HG02798 (cell line): ENCODE data around the gene SASH1.
"Not testable (repeated sequence)": the region's sequence is repeated elsewhere in the genome, so short reads cannot be mapped to it uniquely, and the experiment has no call there.

Source experiments
- ATAC-seq: cut with Tn5 transposase; IDR thresholded peaks from one replicate; pipeline ENCODE4 v1.9.1; 2021; ENCODE audit warnings: mild to moderate bottlenecking; ENCODE audit not compliant: unreplicated experiment, poor library complexity

SASH1 gene

DNA sequence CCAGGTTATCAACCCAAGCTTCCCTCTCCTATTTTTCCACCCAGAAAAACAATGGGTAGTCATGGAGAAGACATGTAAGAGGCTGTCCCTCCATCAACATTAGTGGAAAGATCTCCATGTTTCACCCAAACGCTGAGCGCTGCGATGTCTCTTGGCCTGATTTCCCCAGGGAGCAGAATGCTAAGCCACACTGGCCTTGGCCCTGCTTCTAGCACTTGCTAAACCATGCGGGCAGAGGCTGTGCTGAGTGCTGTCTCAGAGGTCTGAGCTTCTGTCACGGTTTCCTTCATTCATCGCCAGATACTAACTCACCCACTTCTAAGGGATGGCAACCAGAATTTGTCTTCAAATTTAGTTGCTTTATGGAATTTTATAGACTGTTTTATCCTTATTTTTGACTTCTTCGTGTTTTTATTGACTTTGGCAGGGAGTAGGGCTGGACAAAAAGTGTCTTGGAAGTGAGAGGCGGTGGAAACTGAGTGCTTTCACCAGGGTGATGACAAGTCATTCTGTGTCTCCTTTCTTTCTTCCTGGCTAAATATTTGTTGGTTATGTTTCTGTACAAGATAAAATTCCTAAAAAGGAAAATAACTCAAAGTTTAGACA is 222.8 kb downstream of the SASH1 start:
- no peak for ATAC-seq

DNA sequence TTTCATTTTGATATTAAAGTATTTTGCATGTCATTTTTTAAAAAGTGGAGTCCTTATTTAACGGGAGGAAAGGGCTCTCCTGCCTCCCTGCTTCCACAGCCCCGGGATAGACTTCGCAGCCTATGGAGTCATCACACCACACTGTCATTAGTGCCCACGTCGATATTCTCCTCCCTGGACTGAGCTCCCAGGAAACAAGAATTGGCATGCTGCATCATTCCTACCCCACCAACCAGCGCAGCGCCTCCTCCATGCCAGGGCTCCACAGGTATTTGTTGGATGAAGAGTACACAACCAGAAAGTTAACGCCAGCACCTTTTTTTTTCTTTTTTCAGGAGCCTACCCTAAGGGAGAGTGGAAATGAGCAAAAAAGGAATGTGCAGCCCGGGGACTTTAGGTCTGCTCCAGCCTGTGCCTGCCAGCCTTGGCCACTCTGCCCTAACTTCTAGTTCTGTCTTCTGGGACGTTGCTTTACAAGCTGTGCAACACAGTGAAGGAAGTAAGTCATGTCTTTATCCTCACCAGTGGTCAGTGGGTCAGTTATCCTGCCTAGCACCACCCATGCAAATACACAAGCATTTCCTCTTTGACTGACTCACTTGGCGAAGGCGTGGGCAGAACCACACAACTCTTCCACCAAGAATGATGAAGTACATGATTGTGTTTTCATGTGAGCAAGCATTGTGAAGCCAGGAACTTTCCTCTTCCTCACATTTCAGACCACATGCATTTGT is 223.5 kb downstream of the SASH1 start:
- peak; percentile 64 for ATAC-seq

DNA sequence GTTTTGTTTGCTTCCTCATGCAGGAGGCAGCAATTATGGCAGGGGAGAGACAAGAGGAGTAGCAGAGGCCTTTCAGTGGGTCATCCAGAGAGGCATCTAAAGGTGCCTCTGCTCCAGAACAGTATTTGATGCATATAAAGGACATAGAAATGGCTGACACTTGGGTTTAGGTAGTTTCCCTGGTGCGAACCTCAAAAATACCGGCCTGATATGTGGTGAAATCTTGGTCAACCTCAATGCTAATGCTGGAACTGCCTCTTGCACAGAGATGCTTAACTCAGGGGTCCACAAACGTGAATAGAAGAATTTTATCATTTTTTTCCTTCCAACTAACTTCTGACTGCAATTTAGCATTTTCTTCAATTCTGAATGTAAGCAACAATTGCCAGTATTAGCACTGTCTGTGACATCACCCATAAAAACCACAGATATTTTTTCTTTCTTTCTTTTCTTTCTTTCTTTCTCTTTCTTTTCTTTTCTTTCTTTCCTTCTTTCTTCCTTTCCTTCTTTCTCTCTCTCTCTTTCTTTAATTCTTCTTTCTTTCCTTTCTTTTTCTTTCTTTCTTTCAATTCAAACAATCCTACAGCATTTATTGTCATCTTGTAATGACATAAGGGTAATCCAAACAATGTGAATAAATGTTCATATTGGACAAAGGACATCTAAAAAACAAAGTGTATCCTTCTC is 224.2 kb downstream of the SASH1 start:
- ATAC-seq, result peak; percentile 61

DNA sequence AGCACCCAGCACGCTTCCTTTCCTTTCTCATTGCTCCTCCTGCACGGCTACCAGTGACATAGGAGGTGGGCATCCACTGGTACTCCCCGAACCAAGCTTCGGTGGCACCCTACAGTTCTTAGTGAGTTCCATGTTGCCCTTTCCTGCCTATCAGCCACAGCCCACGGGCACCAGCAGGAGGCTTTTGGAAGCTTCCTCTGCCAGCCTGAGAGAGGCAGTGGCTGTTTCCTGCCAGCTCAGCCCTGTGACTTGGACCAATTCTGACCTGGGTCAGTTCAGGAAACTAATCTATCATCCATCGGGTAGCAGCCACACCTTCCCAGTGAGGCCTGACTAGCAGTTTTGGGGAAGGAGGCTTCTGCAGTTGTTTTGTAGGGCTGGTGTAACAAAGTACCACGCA is 227.8 kb downstream of the SASH1 start:
- no peak for ATAC-seq

DNA sequence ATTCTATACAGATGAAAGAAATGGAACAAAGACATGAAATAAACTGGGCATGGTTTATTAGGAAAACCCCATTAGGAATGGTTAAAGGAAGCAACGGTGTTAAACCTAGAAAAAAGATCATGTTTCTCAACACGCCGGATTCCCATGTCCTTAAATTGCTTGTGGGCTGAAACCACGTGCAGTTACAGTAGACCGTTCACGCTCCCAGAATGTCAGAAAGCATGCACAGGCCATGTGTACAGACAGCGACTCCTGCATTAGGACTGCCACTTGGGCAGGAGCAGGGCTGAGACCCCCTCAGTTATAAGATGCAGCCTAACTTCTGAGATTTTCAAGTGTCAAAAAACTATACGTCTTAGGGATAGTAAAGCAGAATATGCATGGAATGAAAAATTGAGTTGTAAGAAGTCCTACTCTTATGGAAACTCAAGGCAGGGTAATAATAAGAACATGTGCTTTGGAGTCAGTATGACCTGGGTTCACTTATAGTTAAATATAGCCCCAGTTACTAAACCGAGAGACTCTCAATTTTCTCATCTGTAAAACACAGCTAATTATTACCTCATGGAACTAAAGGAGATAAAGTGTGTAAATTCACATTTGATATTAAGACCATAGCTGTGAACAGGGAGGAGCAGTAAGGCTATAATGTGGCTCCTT is 230.2 kb downstream of the SASH1 start:
- no peak for ATAC-seq

DNA sequence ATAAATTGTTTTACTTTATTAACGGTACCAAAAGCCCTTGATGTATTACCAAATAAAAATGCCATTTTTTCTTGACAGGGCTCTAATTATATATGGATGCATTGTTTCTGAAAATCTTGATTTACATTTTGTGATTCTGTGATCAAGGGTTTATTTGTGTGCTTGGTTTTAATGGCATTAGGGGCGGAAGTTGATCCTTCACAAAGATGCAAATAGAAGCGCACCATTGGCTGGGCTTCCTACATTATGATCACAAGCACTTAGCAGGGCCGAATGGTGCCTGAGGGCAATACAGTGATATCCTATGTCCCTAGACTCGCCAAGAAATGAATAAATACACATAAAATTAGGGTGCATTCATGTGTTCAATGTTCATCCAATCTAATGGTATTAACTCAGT is 231.3 kb downstream of the SASH1 start:
- no peak for ATAC-seq

DNA sequence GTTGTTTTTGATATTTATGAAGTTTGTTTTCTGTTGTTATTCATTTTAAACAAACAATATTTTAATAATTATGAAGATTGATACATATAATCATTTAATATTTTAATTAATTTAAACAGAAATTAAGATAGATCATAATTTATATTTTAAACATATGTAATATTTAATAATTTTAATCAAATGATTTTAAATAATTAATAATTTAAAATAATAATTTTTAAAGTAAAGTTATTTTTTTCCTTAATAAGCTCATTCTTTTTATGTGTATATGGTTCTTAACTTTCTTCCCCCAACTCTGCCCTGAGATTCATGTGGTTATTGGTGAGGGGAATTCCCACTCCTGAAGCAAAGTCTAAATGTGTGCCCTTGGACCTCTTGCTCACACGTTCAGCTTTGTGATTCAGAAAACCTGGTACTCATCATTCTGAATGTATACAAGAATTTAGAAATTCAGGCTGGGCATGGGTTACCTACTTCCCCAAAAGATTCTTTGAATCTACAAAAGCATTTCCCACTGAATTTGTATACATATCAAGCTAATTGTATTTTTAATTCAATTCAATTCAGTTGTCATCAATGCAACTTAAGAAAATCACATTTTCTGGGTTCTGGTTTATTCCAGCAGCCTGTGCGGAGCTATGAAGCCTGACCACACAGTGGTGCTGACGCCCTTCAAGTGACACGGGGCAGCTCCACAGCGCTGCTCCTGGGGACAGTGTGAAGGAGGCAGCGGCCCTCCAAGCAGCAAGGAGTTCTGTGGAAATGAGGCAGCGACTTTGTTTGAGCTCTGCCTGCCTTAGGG is 235.2 kb downstream of the SASH1 start:
- peak; percentile 95 for ATAC-seq

DNA sequence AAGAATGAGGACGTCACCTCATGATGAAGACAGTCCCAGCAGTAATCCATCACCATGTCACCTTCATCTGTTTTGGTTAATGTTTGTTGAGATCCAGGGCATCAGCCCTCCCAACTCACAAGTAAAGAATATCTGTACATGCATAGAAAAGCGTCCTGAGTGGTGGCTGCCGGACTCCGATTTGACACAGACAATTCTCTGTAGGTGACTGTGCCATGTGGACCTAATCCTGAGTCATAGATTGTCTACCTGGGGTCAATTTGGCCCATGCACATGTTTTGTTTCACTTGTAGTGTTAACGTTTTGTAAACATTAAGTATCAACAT is 235.8 kb downstream of the SASH1 start:
- no peak for ATAC-seq

DNA sequence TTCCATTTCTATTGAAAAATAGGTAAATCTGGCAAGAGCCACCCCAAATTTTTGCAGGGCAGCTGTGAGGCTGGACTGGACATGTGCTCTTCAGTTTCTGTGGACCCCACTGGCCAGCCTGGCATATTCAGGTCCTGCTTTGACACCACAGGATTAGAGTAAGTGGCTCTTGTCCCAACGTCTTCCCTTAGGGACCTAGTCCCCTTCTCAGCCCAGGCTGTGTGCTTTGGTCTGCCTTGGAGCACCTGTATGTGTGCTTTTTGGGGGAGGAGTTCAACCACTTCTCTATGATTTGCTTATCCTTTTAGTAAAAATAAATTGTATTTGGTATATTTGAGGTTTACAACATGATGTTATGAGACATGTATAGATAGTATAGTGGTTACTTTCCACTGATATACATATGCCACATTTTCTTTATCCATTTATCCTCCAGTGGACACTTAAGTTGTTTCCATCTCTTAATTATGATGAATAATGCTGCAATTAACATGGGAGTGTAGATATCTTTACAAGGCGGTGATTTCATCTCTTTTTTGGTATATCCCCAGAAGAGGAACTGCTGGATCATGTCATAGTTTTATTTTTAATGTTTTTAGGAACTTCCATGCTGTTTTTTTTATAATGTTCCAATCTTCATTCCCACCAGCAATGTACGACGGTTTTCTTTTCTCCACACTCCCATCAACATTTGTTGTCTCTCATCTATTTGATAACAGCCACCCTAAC is 236.4 kb downstream of the SASH1 start:
- ATAC-seq, result no peak

DNA sequence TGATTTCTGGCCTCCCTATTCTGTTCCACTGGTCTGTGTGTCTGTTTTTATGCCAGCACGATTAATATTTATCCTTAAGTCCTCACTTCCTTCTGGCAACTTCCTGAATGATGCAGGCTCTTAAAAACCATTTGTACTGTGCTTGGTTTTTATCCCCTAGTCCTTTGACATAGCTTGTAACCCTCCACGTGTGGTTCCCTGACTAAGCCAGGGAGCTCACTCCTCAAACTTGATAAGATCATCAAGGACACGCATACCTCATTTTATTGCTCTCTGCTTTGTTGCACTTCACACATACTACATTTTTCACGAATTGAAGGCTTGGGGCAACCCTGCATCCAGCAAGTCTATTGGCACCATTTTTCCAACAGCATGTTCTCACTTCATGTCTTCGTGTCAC is 237.8 kb downstream of the SASH1 start:
- no peak for ATAC-seq

DNA sequence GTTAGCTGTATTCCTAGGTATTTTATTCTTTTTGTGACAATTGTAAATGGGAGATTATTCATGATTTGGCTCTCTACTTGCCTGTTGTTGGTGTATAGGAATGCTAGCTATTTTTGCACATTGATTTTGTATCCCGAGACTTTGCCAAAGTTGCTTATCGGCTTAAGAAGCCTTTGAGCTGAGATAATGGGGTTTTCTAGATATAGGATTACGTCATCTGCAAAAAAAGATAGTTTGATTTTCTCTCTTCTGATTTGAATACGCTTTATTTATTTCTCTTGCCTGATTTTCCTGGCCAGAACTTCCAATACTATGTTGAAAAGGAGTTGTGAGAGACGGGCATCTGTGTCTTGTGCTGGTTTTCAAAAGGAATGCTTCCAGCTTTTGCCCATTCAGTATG is 241.0 kb downstream of the SASH1 start:
- ATAC-seq, result no peak

DNA sequence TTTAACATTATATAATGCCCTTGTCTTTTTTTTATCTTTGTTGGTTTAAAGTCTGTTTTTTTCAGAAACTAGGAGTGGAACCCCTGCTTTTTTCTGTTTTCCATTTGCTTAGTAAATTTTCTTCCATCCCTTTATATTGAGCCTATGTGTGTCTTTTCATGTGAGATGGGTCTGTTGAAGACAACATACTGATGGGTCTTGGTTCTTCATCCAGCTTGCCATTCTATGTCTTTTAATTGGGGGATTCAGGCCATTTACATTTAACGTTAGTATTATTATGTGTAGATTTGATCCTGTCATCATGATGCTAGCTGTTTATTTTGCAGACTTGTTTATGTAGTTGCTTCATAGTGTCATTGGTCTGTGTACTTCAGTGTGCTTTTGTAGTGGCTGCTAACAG is 243.0 kb downstream of the SASH1 start:
- not testable (repeated sequence) for ATAC-seq

DNA sequence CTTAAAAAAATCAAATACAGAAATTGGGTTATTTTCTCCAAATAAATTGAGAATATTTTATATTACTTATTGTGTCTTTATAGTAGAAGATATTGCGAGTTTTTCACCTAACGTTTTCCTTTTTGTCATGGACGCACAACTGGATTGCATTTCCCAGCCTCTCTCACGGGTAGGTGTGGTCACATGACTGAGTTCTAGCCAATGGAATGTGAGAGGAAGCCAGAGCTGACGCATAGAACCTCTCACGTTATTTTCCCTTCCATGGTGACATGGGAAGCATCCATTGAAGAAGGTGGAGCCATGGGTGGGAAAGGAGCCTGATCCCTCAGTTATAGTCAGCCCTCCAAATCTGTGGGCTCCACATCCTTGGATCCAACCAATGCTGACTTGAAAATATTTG is 248.2 kb downstream of the SASH1 start:
- ATAC-seq, result no peak

DNA sequence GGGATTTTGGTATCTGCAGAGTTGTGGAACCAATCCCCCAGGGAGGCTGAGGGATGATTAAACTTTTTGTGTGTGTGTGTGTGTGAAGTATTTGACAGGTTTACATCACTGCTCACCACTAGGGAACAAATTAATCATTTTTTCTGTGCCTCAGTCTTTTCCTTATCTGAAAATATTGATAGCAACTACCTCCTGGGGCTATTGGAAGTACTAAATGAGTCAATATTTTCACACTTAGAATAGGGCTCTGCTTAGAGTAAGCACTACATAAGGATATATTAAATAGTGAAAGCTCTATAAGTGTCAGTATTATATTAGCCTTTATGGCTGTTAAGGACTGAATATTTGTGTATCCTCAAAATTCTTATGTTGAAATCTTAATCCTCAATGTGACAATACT is 249.0 kb downstream of the SASH1 start:
- no peak for ATAC-seq

DNA sequence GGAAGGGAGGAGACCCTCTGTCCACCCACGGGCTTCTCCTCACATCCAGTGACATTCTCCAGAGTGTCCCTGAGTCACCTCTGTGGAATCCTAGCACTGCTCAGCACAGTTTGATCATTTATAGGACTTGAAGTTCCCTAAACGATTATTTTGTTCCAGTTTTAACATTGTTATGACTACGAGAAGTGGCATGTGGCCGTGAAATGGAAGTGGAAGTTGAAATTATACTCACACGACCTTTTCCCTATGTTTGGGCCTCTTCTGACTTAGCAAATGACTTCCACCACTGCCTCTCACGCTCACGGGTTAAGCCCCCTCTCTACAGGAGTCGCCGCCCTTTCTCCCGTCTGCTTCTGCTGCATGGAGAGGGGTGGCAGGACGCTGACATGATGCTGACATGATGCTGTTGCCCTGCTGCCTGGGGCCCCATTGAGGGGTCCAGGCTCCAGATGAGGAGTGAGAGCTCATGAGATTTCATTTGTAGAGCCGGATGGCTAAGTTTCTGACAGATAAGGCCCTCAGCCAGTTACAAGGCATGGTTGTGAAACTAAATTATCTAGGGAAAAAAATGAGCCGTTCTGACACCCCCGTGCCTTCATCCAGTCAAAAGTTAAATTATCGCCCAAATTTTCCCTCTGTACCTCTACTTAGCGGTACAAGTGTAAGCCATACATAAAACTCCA is 250.6 kb downstream of the SASH1 start:
- no peak for ATAC-seq

DNA sequence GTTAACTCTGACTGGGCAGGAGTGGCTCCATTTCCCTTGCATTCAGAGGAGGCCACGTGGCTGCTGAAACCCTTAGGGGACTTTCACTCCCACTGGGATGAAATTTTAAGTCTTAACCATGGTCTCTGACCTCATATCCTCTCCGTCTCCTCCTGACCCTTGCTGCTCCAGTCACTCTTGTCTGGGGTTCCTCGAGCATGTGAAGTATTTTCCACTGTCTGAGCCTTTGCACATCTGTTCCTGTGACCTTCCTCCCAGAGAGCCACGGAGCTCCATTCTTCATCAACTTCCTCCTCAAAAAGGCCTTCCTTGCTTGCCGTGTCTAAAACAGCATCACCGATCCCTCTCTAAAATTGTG is 251.2 kb downstream of the SASH1 start:
- no peak for ATAC-seq

DNA sequence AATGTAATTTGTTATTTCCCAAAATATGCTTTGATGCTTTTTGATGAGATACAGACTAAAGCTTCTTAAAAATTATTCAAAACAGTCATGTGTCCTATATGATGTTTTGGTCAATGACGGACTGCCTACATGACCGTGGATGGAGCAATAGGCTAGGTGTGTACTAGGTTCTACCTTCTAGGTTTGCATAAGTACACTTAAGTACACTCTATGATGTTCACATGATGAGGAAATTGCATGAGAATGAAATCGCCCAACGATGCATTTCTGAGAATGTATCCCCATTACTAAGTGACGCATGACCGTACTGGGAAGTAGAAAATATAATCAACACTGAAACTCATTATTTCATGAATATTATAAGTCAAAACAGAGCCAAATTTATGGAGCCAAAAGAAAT is 252.9 kb downstream of the SASH1 start:
- no peak for ATAC-seq

DNA sequence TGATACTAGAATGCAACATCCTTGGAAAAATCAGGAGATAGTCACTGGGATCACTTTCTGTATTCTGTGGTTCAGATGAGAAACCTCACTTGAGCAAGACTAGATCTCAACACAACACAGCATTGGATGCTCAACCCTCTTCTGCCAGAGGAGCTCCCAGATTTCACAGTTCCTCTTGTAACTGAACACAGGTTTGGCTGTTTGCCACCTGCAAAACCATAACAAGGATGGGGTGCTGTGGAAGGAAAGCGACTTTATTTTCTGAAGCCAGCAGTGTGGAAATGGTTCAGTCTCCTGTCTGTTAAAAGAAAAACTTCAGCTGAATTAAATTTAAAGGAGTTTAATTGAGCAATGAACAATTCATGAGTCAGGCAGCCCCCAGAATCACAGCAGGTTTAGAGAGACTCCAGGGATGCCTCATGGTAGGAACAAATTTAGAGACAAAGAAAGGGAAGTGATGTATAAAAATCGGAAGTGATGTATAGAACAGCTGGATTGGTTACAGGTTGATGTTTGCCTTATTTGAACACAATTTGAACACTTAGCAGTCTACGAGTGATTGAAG is 254.3 kb downstream of the SASH1 start:
- ATAC-seq, result no peak

DNA sequence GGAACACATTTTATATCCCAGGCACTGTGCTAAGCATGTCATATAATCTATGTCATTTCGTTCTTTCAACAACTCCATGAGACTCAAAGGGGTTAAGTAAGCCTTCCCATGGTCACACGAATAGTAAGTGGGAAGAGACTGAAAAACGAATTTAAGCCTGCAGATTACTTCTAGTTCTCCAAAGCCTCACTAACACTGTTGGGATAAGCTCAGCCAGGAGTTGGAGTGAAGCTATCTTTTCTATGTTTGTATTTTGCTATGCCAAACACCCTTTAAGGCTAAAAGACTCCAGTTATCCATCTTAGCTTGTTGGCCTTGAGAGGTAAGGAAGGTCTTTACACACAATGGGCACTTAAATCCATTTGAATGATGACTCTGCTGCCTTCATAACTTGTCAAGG is 256.1 kb downstream of the SASH1 start:
- ATAC-seq, result no peak
